Loucy (cell line): ENCODE data around the gene CYLD.

Experiments used
- H2AFZ ChIP-seq: fragments of 200-600 bp; sonication (generic); 2 replicates; pipeline ENCODE4 v1.6.0; 2016; ENCODE audit warnings: antibody characterized with exemption, mild to moderate bottlenecking, low read length, moderate library complexity
- H3F3A ChIP-seq: fragments of 200-600 bp; 2 replicates; pipeline ENCODE4 v1.6.0; 2016; ENCODE audit warnings: antibody characterized with exemption, low read depth, mild to moderate bottlenecking
- H3K27me3 ChIP-seq: fragments of 200-600 bp; sonication (generic); 2 replicates; pipeline ENCODE4 v1.6.1; 2014; ENCODE audit warnings: low read length, mild to moderate bottlenecking; ENCODE audit not compliant: insufficient read depth, poor library complexity, severe bottlenecking
- H3K36me3 ChIP-seq: fragments of 200-600 bp; sonication (generic); 2 replicates; pipeline ENCODE4 v1.6.1; 2016; ENCODE audit warnings: low read length; ENCODE audit not compliant: insufficient read depth
- H3K4me1 ChIP-seq: fragments of 200-600 bp; sonication (generic); 2 replicates; pipeline ENCODE4 v1.5.1; 2014; ENCODE audit warnings: low read length, mild to moderate bottlenecking; ENCODE audit not compliant: insufficient read depth, poor library complexity, severe bottlenecking
- H3K4me2 ChIP-seq: fragments of 200-600 bp; sonication (generic); 2 replicates; pipeline ENCODE4 v1.6.0; 2014; ENCODE audit warnings: antibody characterized with exemption, low read length, low read depth, mild to moderate bottlenecking; ENCODE audit not compliant: poor library complexity, severe bottlenecking
- H3K4me3 ChIP-seq: fragments of 200-600 bp; sonication (generic); 2 replicates; pipeline ENCODE4 v1.5.1; 2014; ENCODE audit warnings: low read length, mild to moderate bottlenecking, mixed read lengths; ENCODE audit not compliant: poor library complexity, severe bottlenecking
- H3K79me2 ChIP-seq: fragments of 200-600 bp; sonication (generic); 2 replicates; pipeline ENCODE4 v1.6.1; 2014; ENCODE audit warnings: low read length; ENCODE audit not compliant: insufficient read depth
- H3K9ac ChIP-seq: fragments of 200-600 bp; sonication (generic); 2 replicates; pipeline ENCODE4 v1.6.0; 2014; ENCODE audit warnings: mild to moderate bottlenecking, low read depth, low read length, moderate library complexity; ENCODE audit not compliant: poor library complexity, severe bottlenecking
- H3K9me2 ChIP-seq: fragments of 200-600 bp; sonication (generic); replicated peaks from 2 replicates; pipeline ENCODE4 v1.6.1; 2016; ENCODE audit warnings: low read depth, low read length, mixed read lengths
- H3K9me3 ChIP-seq: fragments of 200-600 bp; sonication (generic); 2 replicates; pipeline ENCODE4 v1.6.1; 2014; ENCODE audit warnings: mild to moderate bottlenecking, antibody characterized with exemption, low read length, low read depth; ENCODE audit not compliant: insufficient read depth
- H4K20me1 ChIP-seq: fragments of 200-600 bp; sonication (generic); 2 replicates; pipeline ENCODE4 v1.6.0; 2014; ENCODE audit warnings: antibody characterized with exemption, low read length, mild to moderate bottlenecking; ENCODE audit not compliant: insufficient read depth, poor library complexity, severe bottlenecking
- CTCF ChIP-seq: fragments of 200-600 bp; sonication (generic); conservative IDR thresholded peaks from 2 replicates; pipeline ENCODE4 v1.5.1; 2014; ENCODE audit warnings: mild to moderate bottlenecking, antibody characterized with exemption, low read length
- EZH2phosphoT487 ChIP-seq: fragments of 200-600 bp; IDR thresholded peaks from 2 replicates; pipeline ENCODE4 v1.6.1; 2018; ENCODE audit warnings: antibody characterized with exemption, mild to moderate bottlenecking, moderate library complexity, borderline replicate concordance

CYLD gene

GRCh38 chr16:50742576-50743200, 802 bp downstream of the CYLD start:
- Histone ChIP-seq H3F3A (peaks cover 3% of the 10 kb centered on the region; the same call in 1 of the 2 replicates), H3K9ac (peak overlapping the region; percentile 71), H3K36me3 (no peaks in the 10 kb centered on the region), H3K79me2 (peaks cover 20% of the 10 kb centered on the region), H3K4me1 (peaks cover 51% of the 10 kb centered on the region), H2AFZ (no peak overlapping the region), H4K20me1 (no peaks in the 10 kb centered on the region), H3K4me2 (peak overlapping the region; percentile 91), H3K4me3 (peak overlapping the region; percentile 86), H3K9me2 (no peaks in the 10 kb centered on the region), H3K9me3 (no peaks in the 10 kb centered on the region), H3K27me3 (no peaks in the 10 kb centered on the region)
- no peak for TF ChIP-seq EZH2phosphoT487
- TF ChIP-seq CTCF: no peak

GRCh38 chr16:50743581-50744225, 1.8 kb downstream of the CYLD start:
- Histone ChIP-seq H3K4me3 (peak overlapping the region; percentile 86), H3K36me3 (no peaks in the 10 kb centered on the region), H3K4me2 (peak overlapping the region; percentile 91), H3K27me3 (no peaks in the 10 kb centered on the region), H3K79me2 (peaks cover 20% of the 10 kb centered on the region), H3K9ac (peak overlapping the region; percentile 38), H3K4me1 (peaks cover 57% of the 10 kb centered on the region), H2AFZ (no peak overlapping the region), H3F3A (peaks cover 3% of the 10 kb centered on the region; the same call in 1 of the 2 replicates), H3K9me2 (no peaks in the 10 kb centered on the region), H3K9me3 (no peaks in the 10 kb centered on the region), H4K20me1 (no peaks in the 10 kb centered on the region)
- TF ChIP-seq EZH2phosphoT487 (no peak), CTCF (no peak)

GRCh38 chr16:50744881-50745280, 3.0 kb downstream of the CYLD start:
- Histone ChIP-seq H3F3A (peaks cover 3% of the 10 kb centered on the region; the same call in 1 of the 2 replicates), H3K4me2 (peak overlapping the region; percentile 91), H3K4me3 (peak overlapping the region; percentile 86), H2AFZ (no peak overlapping the region), H4K20me1 (no peaks in the 10 kb centered on the region), H3K27me3 (no peaks in the 10 kb centered on the region), H3K36me3 (no peaks in the 10 kb centered on the region), H3K9me3 (no peaks in the 10 kb centered on the region), H3K9ac (peak overlapping the region; percentile 38), H3K79me2 (peaks cover 25% of the 10 kb centered on the region), H3K4me1 (peaks cover 63% of the 10 kb centered on the region), H3K9me2 (no peaks in the 10 kb centered on the region)
- TF ChIP-seq EZH2phosphoT487 (no peak), CTCF (no peak)
